Articular chondrocyte of knee joint (primary cell): ENCODE results near the gene OVOL3. TPM values are rescaled to one million over a fixed set of nuclear protein-coding genes. Genes with fewer than 3 reads are reported as not detected.

Source experiments
- total RNA-seq: library from RNA; depleted of rRNA; stranded (reverse); fragments of >200 nt; gene quantifications from 2 replicates; pipeline ENCODE4 v1.2.3, GENCODE V29; 2012

The OVOL3 gene
- not detected in 2 replicates for total RNA-seq

DNA sequence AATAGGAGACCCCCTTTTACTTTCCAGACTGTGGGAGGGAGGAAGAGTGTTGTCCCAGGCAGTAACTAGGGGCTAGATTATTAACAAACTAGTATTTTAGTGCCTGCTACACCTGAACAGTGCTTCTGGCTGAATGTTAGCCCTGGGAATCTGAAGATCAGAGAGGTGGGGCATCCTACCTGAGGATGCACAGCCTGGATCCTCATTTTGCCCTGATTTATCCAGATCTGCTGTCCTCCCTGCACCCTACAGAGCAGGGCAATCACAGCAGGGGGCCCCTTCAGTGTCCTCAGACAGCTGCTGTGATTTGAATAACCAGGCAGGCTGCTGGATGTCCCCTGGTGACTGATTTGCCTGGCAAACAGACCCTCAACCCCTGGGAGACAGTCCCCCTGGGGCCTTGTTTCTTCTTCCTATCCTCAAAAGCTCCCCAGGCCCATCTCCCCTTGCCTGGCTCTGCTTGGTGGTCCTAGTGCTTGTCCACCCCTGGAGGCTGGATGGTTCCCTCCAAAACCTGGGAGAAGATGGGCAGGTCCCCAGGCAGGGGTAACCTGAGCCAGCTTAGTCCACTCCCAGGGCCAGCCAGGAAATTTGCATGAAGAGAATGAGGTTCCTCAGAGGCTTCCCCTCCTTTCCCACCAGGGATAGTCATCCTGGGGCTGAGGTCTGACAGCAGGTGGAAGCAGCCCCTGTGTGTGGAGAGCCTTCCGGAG lies at the start of gene OVOL3:
Gene OVOL3, plus strand, starts transcription at position 657 of the 713 bp plus-strand sequence. CDS start 60 bp downstream, outside the sequence.

GRCh38 chr19:36114721-36115452 lies 3.9 kb downstream of the OVOL3 start, which contains the start of gene POLR2I:
TSS of gene POLR2I (minus strand) at chr19:36114875. CDS start at chr19:36114856, 19 bp downstream.

GRCh38 chr19:36115453-36116343 lies 4.8 kb downstream of the OVOL3 start, which contains the start of gene TBCB:
TSS of gene TBCB (plus strand) at chr19:36115468. CDS start at chr19:36115561, 93 bp downstream.

GRCh38 chr19:36139473-36140303 lies 28.7 kb downstream of the OVOL3 start, which contains the start of gene CAPNS1:
TSS of gene CAPNS1 (plus strand) at chr19:36140066. CDS start at chr19:36141012, 946 bp downstream.

GRCh38 chr19:36152352-36153091 lies 41.6 kb downstream of the OVOL3 start, which contains the start of gene COX7A1:
TSS of gene COX7A1 (minus strand) at chr19:36152447. CDS start at chr19:36152407, 40 bp downstream.

Other genes with a start within 250 kb of the OVOL3 start
- 4.1 and 6.5 TPM in 2 replicates for gene APLP1, start 242.6 kb upstream of the OVOL3 start, total RNA-seq
- 6.3 TPM in 2 replicates for gene NFKBID, start 210.6 kb upstream of the OVOL3 start, total RNA-seq
- gene HCST, start 208.6 kb upstream of the OVOL3 start, total RNA-seq: 0.91 and 1.4 TPM in 2 replicates
- gene TYROBP, start 202.8 kb upstream of the OVOL3 start, total RNA-seq: not detected in 2 replicates
- gene LRFN3, start 174.8 kb upstream of the OVOL3 start, total RNA-seq: 3.2 and 5.9 TPM in 2 replicates
- 16.9 and 17.0 TPM in 2 replicates for gene SDHAF1, start 116.0 kb upstream of the OVOL3 start, total RNA-seq
- 0.13 TPM in 1 of 2 replicates, not detected in the other for gene SYNE4, start 102.3 kb upstream of the OVOL3 start, total RNA-seq
- gene ALKBH6, start 96.9 kb upstream of the OVOL3 start, total RNA-seq: 10.8 and 11.4 TPM in 2 replicates
- gene CLIP3, start 78.3 kb upstream of the OVOL3 start, total RNA-seq: 8.2 and 11.5 TPM in 2 replicates
- 4.0 and 4.6 TPM in 2 replicates for gene THAP8, start 56.9 kb upstream of the OVOL3 start, total RNA-seq
- gene WDR62, start 56.2 kb upstream of the OVOL3 start, total RNA-seq: 3.5 and 5.0 TPM in 2 replicates
- 14.8 and 24.6 TPM in 2 replicates for gene POLR2I, start 3.7 kb downstream of the OVOL3 start, total RNA-seq
- gene TBCB, start 4.3 kb downstream of the OVOL3 start, total RNA-seq: 95.0 and 105 TPM in 2 replicates
- gene CAPNS1, start 28.9 kb downstream of the OVOL3 start, total RNA-seq: 293 and 453 TPM in 2 replicates
- 13.7 and 21.0 TPM in 2 replicates for gene COX7A1, start 41.3 kb downstream of the OVOL3 start, total RNA-seq
- gene ZNF565, start 103.5 kb downstream of the OVOL3 start, total RNA-seq: 7.1 and 7.4 TPM in 2 replicates
- 71.6 and 109 TPM in 2 replicates for gene ZNF146, start 104.0 kb downstream of the OVOL3 start, total RNA-seq